Ishikawa (cell line): ENCODE results near the gene DPYD.

ENCODE experiments used
- CREB1 ChIP-seq: IDR thresholded peaks from 2 replicates; pipeline ENCODE4 v1.6.1; 2012; ENCODE audit warnings: low read depth
- EGR1 ChIP-seq: IDR thresholded peaks from 2 replicates; pipeline ENCODE4 v1.6.1; 2012
- FOXM1 ChIP-seq: IDR thresholded peaks from 2 replicates; pipeline ENCODE4 v1.6.1; 2012; ENCODE audit warnings: low read depth, borderline replicate concordance
- MAX ChIP-seq: IDR thresholded peaks from 2 replicates; pipeline ENCODE4 v1.6.1; 2012
- TAF1 ChIP-seq: IDR thresholded peaks from 2 replicates; pipeline ENCODE4 v1.6.1; 2012; ENCODE audit warnings: low read depth, mild to moderate bottlenecking
- TEAD4 ChIP-seq: IDR thresholded peaks from 2 replicates; pipeline ENCODE4 v1.6.1; 2012
- USF1 ChIP-seq: IDR thresholded peaks from 2 replicates; pipeline ENCODE4 v1.6.1; 2012
- TF ChIP-seq, protein P1 (sequence below): IDR thresholded peaks from 2 replicates; pipeline ENCODE4 v1.6.1; 2012; ENCODE audit warnings: low read depth, mild to moderate bottlenecking

DNA sequence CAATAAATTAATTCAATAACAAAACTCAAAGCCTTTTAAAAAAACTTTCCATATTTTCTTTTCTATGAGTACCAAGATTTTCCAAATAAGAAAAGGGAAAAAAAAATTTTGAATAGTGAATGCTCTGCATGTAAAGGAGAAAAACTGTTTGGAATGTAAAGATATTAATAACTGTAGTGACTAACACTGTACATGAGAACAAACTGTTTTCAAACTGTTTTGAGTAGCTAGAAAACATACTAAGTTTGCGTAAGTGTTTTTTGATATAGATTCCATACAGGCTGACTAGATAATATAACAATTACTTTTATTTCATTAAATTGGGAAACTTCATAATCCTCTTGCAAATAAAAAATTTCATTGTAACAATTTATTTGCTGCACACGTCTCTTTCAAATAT, 150.5 kb downstream of the DPYD start:
- no peak for TF ChIP-seq USF1
- no peak for TF ChIP-seq MAX
- no peak for TF ChIP-seq CREB1
- TF ChIP-seq, protein P1, sequence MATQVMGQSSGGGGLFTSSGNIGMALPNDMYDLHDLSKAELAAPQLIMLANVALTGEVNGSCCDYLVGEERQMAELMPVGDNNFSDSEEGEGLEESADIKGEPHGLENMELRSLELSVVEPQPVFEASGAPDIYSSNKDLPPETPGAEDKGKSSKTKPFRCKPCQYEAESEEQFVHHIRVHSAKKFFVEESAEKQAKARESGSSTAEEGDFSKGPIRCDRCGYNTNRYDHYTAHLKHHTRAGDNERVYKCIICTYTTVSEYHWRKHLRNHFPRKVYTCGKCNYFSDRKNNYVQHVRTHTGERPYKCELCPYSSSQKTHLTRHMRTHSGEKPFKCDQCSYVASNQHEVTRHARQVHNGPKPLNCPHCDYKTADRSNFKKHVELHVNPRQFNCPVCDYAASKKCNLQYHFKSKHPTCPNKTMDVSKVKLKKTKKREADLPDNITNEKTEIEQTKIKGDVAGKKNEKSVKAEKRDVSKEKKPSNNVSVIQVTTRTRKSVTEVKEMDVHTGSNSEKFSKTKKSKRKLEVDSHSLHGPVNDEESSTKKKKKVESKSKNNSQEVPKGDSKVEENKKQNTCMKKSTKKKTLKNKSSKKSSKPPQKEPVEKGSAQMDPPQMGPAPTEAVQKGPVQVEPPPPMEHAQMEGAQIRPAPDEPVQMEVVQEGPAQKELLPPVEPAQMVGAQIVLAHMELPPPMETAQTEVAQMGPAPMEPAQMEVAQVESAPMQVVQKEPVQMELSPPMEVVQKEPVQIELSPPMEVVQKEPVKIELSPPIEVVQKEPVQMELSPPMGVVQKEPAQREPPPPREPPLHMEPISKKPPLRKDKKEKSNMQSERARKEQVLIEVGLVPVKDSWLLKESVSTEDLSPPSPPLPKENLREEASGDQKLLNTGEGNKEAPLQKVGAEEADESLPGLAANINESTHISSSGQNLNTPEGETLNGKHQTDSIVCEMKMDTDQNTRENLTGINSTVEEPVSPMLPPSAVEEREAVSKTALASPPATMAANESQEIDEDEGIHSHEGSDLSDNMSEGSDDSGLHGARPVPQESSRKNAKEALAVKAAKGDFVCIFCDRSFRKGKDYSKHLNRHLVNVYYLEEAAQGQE, result no peak
- TF ChIP-seq TEAD4, result no peak
- TF ChIP-seq EGR1, result no peak
- no peak for TF ChIP-seq TAF1
- no peak for TF ChIP-seq FOXM1
